ENCODE results near the gene FLVCR2.
"Not testable (repeated sequence)": the region's sequence is repeated elsewhere in the genome, so short reads cannot be mapped to it uniquely, and the experiment has no call there.

FLVCR2 gene

DNA sequence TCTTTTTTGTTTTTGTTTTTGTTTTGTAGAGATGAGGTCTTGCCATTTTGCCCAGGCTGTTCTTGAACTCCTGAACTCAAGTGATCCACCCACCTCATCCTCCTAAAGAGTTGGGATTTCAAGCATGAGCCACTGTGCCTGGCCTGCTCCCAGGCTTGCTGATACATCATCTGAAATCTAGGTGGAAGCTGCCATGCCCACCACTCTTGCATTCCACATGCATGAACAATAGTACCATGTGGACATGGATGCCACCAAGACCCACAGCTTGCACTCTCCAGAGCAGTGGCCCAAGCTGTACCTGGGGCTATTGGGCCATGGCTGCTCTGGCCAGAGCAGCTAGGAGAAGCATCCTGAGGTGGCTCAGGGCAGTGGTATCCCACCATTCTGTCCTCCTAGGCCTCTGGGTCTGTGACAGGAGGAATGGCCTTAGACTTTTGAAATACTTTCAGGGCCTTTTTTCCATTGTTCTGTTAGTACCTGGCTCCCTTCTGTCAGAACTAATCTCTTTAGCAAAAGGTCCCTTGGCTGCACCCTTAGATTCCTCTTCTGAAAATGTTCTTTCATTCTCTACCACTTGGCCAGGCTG is 13.7 kb downstream of the FLVCR2 start:
- no peak for DNase-seq (ENCODE audit: low read depth, low spot score)

DNA sequence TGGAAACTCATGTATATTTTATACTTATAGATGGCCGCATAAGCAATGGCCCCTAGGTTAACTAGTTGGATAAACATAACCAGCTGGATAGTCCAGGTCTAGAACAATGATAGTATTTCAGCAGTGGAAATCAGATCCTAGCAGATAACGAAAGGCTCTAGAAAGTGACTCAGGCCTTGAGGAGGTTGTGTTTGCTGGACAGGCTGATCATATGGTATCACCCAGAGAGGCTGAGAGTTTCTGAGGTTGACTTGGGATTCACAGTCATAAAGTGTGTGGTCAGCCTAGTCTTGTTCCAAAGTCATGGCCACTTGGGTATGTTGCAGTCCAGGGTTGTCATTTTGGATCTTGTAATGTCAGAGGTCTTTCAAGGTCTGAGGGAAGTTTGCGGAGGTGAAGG is 16.8 kb downstream of the FLVCR2 start:
- DNase-seq (ENCODE audit: low read depth, low spot score): no peak

GRCh38 chr14:75597149-75597548 is 18.7 kb downstream of the FLVCR2 start:
- no peak for DNase-seq (ENCODE audit: low read depth, low spot score)

GRCh38 chr14:75600100-75600499 is 21.7 kb downstream of the FLVCR2 start:
- not testable (repeated sequence) for DNase-seq (ENCODE audit: low read depth, low spot score)

DNA sequence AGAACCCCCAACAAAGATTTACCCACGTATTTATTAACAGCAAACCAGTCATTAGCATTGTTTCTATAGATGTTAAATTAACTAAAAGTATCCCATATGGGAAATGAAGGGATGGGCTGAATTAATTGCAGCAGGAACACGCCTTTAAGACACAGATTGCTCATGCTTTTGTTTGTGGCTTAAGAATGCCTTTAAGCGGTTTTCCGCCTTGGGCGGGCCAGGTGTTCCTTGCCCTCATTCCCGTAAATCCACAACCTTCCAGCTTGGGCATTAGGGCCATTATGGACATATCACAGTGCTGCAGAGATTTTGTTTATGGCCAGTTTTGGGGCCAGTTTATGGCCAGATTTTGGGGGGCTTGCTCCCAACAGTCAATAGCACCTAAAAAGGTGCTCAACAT is 22.6 kb downstream of the FLVCR2 start:
- not testable (repeated sequence) for DNase-seq (ENCODE audit: low read depth, low spot score)

DNA sequence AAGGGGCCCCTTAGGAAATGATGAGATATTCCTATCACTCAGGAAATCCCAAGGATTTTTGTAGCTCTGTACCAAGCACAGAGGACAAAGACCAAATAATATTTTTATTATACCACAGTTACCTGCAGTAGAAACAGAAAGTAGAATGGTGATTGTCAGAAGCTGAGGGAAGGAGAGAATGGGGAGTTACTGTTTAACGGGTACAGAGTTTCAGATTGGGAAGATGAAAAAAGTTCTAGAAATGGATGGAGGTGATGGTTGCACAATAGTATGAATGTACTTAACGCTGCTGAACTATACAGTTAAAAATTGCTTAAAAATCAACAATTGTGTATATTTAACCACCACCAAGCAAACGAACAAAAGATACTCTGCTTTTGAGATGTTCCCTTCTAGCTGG is 24.1 kb downstream of the FLVCR2 start:
- no peak for DNase-seq (ENCODE audit: low read depth, low spot score)

- peak; percentile 81 for DNase-seq (ENCODE audit: low read depth, low spot score)
Measured at GRCh38 chr14:75604979-75605851, 26.8 kb downstream of the FLVCR2 start.

- DNase-seq (ENCODE audit: low read depth, low spot score): no peak
Measured at GRCh38 chr14:75605916-75606315, 27.5 kb downstream of the FLVCR2 start.

- DNase-seq (ENCODE audit: low read depth, low spot score): no peak
Measured at GRCh38 chr14:75607044-75607443, 28.6 kb downstream of the FLVCR2 start.

DNA sequence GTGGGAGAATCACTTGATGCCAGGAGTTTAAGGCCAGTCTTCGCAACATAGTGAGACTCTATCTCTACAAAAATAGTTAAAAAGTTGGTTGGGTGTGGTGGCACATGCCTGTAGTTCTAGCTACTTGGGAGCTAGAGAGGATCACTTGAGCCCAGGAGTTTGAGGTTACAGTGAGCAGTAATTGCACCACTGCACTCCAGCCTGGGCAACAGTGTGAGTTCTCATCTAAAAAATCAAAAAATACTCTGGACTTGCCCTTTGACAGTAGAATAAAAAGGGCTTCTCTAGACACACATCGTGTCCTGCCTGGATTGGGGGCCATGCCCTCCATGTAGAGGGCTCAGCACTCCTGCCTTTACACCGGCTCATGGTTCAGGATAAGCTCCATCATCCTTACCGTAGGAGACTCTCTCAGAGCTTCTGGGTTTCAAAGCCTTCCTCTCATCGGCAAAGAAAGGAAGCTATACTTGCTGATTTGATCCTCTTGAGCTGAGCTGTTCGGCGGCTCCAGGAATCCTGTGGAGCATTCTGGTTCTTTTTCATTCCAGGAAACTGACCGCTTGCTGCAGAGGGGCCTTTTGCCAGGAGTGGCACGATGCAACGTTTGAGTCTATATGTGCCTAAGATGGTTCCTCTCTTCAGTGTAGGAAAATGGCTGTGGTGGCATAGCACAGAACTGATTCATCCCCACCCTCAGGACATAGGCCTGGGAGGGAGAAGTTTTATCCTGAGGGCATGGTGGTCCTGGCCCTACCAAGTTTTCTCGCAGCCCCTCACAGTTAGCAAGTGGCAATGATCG is 29.6 kb downstream of the FLVCR2 start:
- DNase-seq (ENCODE audit: low read depth, low spot score): no peak

- DNase-seq (ENCODE audit: low read depth, low spot score): no peak
Measured at GRCh38 chr14:75609116-75609515, 30.7 kb downstream of the FLVCR2 start.

DNA sequence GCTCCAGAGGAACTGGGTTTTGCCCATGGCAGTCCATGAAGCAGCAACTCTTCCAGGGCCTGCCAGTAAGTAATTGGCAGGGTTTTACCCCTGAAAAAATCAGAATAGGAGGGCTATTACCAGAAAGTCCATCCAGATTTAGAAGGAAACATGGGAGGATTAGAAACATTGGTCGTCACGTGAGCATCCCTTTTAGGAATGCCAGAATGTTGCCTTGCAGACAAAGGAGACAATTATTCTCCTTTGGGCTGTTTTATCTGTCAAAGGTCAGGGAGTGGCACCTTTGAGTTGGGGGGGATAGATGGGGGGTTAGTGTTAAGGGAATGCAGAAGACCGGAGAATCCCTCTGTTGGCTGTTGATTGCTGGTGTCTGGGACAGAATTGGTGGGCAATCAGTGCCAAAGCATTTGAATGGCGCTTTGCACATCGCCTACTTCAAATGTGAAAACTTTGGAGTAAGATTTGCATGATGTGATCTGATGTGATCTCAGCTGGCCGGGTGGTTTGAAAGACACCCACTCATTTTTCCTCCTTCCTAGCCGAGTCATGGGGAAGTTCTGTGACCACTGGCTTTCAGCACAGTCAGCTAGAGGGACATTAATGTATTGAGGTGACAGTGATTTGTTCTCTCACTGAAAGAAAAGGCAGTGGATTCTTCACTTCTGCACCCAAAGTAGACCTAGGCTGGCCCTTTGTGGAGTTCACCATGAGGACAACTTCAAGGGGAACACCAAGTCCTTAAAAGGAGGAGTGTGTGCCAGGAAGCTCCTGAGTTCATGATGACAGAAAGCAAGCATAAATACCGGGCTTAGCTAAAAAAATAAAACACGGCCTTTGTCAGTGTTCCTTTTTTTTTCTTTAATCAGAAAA is 31.4 kb downstream of the FLVCR2 start:
- no peak for DNase-seq (ENCODE audit: low read depth, low spot score)

- no peak for DNase-seq (ENCODE audit: low read depth, low spot score)
Measured at GRCh38 chr14:75610834-75611233, 32.4 kb downstream of the FLVCR2 start.

GRCh38 chr14:75612157-75612556 is 33.7 kb downstream of the FLVCR2 start:
- DNase-seq (ENCODE audit: low read depth, low spot score): no peak

DNA sequence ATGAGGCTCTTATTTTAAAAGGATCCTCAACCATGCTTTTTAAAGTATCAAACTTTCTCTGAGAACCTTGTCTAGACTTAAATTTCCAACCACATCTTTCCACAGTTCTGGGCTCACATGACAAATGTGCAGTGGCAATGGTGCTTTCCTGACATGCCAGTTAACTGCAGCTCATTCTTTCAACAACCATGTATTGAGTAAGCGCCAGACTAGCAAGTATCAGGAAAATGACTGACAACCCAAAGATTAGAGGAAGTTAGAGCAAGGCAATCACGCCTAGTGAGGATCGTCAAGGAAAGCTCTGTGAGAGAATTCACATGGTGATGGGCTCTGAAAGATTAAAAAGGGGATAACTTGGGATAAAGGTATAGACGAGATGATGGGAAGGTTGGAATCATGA is 35.8 kb downstream of the FLVCR2 start:
- DNase-seq (ENCODE audit: low read depth, low spot score): no peak

- no peak for DNase-seq (ENCODE audit: low read depth, low spot score)
Measured at GRCh38 chr14:75615200-75615599, 36.8 kb downstream of the FLVCR2 start.

GRCh38 chr14:75619548-75619947 is 41.1 kb downstream of the FLVCR2 start:
- no peak for DNase-seq (ENCODE audit: low read depth, low spot score)

- DNase-seq (ENCODE audit: low read depth, low spot score): no peak
Measured at GRCh38 chr14:75625034-75625433, 46.6 kb downstream of the FLVCR2 start.

- no peak for DNase-seq (ENCODE audit: low read depth, low spot score)
Measured at GRCh38 chr14:75626396-75626795, 48.0 kb downstream of the FLVCR2 start.

GRCh38 chr14:75626863-75627262 is 48.4 kb downstream of the FLVCR2 start:
- DNase-seq (ENCODE audit: low read depth, low spot score): no peak

GRCh38 chr14:75627406-75627805 is 49.0 kb downstream of the FLVCR2 start:
- no peak for DNase-seq (ENCODE audit: low read depth, low spot score)
